Lower leg skin (tissue), 4 donors: Measurements from ENCODE around the gene SAMMSON. TPM values are rescaled to one million over a fixed set of nuclear protein-coding genes. Genes with fewer than 3 reads are reported as not detected.

Source experiments
- DNase-seq, 2 donors: peaks; one replicate each; pipeline ENCODE4 v3.0.0-alpha.2; 2019; ENCODE audit warnings: low spot score in 2 of 2
- H3K4me3 ChIP-seq: fragments of 200-600 bp; sonication (generic); 2 replicates; pipeline ENCODE4 v1.5.1; 2017; ENCODE audit warnings: mild to moderate bottlenecking, low read depth; ENCODE audit not compliant: poor library complexity, severe bottlenecking
- POLR2A ChIP-seq, 2 donors: fragments of 450-650 bp; IDR thresholded peaks; one replicate each; pipeline ENCODE4 v1.6.1; 2016 to 2017; ENCODE audit warnings: antibody characterized with exemption in 2 of 2, mild to moderate bottlenecking in 1 of 2, moderate library complexity in 1 of 2
- WGBS, 2 donors: methylation state at CpG; one replicate each; pipeline ENCODE4 v1.1.5; 2018; 5-methylcytosine and 5-hydroxymethylcytosine counted together
- intact Hi-C: fragments of 100-400 bp; cut with DNase I; formaldehyde crosslinking; loops from one replicate; pipeline ENCODE4 v1.15.0; 2023; ENCODE audit warnings: low total_unique reads
- total RNA-seq, 4 donors: library from RNA; depleted of rRNA; stranded (reverse); fragments of >200 nt; gene quantifications; one replicate each; pipeline ENCODE4 v1.1.0, GENCODE V29; 2016
- TF ChIP-seq, protein P1 (sequence below), 3 donors: fragments of 450-650 bp; IDR thresholded peaks; one replicate each; pipeline ENCODE4 v1.5.1; 2016; ENCODE audit warnings: antibody characterized with exemption in 3 of 3, mild to moderate bottlenecking in 3 of 3, moderate library complexity in 2 of 3

The SAMMSON gene
- total RNA-seq, 4 donors from 2014 or later: 0.26 TPM; not detected in 3

DNA sequence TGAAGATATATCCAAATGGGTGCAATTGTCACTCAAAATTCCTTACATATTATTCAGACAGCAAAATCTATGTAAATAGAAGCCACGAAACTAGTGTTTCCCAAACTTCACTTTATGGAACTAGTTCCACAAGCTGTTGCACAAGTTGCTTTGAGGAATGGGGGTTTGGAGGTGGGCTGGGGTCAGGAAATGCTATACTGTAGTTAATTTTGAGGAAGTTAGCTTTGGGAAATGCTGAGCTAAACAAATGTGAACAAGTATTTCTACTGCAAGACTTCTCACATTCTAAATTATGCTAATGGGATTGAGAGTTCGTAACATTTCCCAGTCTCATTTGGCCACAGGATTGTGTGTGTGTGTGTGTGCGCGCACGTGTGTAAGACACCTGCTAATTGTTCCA is 28.7 kb upstream of the SAMMSON start:
- DNase-seq: no peak
- 83 to 88% methylated on average over 5 of the region's 5 CpGs for WGBS, 2 donors
- no peak for TF ChIP-seq POLR2A (IDR thresholded peaks at IDR 0.05)
- TF ChIP-seq, protein P1, sequence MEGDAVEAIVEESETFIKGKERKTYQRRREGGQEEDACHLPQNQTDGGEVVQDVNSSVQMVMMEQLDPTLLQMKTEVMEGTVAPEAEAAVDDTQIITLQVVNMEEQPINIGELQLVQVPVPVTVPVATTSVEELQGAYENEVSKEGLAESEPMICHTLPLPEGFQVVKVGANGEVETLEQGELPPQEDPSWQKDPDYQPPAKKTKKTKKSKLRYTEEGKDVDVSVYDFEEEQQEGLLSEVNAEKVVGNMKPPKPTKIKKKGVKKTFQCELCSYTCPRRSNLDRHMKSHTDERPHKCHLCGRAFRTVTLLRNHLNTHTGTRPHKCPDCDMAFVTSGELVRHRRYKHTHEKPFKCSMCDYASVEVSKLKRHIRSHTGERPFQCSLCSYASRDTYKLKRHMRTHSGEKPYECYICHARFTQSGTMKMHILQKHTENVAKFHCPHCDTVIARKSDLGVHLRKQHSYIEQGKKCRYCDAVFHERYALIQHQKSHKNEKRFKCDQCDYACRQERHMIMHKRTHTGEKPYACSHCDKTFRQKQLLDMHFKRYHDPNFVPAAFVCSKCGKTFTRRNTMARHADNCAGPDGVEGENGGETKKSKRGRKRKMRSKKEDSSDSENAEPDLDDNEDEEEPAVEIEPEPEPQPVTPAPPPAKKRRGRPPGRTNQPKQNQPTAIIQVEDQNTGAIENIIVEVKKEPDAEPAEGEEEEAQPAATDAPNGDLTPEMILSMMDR (IDR thresholded peaks at IDR 0.05): no peak
- no peak overlapping the region for H3K4me3 ChIP-seq
- intact Hi-C loops: no loop called here

DNA sequence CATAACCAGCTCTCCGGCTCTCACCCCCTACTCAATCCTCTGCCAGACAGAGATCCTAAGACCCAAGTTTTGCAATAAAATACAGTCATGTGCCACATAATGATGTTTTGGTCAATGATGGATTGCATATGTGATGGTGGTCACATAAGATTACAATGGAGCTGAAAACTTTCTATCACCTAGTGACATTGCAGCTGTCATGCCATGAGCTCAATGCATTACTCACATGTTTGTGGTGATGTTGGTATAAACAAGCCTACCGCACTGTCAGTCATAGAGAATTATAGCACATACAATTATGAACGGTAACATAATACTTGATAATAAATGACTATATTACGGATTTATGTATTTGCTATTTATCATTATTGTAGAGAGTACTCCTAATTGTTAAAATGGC is 26.9 kb upstream of the SAMMSON start:
- no peak overlapping the region for H3K4me3 ChIP-seq
- intact Hi-C loops: no loop called here
- no peak for TF ChIP-seq POLR2A (IDR thresholded peaks at IDR 0.05)
- TF ChIP-seq, protein P1 (IDR thresholded peaks at IDR 0.05): no peak
- no peak for DNase-seq
- WGBS, 2 donors: 89 to 93% methylated on average over 4 of the region's 4 CpGs

DNA sequence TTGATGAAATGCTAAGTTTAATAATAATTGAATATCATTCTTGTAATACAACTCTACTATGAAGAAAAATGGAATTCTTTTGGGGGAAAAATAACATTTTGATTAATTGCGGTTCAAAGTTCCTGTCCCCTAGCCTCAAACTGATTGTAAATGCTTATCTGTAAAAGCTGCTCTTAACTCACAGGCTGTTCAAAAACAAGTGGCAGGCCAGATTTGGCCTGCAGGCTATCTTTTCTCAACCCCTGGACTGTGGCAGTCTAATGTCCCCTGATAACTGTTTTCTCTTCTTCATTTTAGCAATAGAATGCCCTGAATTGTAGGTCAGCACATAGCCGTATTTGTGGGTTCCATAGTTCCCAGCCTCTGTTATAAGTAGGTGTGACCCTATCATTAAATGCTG is 23.5 kb upstream of the SAMMSON start:
- no peak overlapping the region for H3K4me3 ChIP-seq
- TF ChIP-seq, protein P1 (IDR thresholded peaks at IDR 0.05): no peak
- TF ChIP-seq POLR2A (IDR thresholded peaks at IDR 0.05): no peak
- intact Hi-C loops: no loop called here
- 77 to 81% methylated on average over 2 of the region's 2 CpGs for WGBS, 2 donors
- DNase-seq: no peak

DNA sequence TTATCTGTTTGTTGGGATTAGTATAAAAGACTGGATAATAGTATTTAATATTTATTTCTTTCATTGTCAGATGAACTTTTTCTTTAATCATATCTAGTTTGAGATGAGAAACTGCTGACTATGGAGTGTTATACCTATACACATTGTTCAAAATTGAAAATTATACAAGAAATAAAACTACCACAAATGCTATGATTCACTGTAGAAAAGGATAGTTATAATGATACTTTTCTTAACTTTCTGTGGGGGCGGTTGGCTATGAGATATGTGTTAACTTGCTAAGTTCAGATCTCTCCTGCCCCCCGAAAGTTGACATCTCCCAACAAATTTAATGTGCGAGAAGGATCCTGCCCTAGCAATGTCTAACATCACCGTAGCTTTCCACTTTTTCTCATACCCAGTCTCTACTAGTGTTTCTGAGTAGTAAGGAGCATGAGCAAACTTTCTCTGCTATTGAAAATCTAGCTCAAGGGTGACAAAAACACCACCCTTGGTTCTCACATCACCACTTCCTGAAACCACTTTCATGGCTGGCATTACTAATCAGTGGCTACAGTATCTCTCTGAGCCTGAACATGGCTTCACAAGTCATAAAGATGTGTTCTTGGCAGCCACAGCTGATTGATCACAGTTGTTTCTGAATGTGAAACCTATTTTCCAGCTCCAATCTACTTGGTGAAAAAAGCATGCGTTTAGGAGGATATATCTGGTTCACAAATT is 15.8 kb upstream of the SAMMSON start:
- 87 to 91% methylated on average over 5 of the region's 5 CpGs for WGBS, 2 donors
- TF ChIP-seq, protein P1 (IDR thresholded peaks at IDR 0.05): no peak
- no peak for TF ChIP-seq POLR2A (IDR thresholded peaks at IDR 0.05)
- intact Hi-C loops: no loop called here
- DNase-seq: no peak
- no peak overlapping the region for H3K4me3 ChIP-seq

DNA sequence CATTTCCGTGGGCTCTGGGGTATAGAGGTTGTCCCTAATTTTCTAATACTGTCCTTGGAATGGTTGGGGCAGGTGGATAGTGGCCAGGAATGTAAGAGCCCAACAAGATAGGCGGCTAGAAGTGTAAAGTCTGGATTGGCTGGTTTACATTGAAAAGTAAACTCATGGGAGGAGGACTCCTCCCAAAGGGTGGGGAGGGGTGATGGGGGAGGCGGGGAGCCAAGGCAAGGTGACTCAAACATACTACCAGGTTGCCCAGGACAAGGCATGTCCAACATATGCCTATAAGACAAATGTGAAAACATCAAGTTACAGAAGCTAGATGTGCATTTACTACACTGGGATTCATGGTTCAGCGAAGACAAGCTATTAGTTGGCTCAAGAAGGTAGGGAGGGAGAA is 14.3 kb upstream of the SAMMSON start:
- intact Hi-C loops: no loop called here
- DNase-seq: no peak
- no peak for TF ChIP-seq POLR2A (IDR thresholded peaks at IDR 0.05)
- TF ChIP-seq, protein P1 (IDR thresholded peaks at IDR 0.05): no peak
- no peak overlapping the region for H3K4me3 ChIP-seq
- 59 to 68% methylated on average over 4 of the region's 4 CpGs for WGBS, 2 donors

DNA sequence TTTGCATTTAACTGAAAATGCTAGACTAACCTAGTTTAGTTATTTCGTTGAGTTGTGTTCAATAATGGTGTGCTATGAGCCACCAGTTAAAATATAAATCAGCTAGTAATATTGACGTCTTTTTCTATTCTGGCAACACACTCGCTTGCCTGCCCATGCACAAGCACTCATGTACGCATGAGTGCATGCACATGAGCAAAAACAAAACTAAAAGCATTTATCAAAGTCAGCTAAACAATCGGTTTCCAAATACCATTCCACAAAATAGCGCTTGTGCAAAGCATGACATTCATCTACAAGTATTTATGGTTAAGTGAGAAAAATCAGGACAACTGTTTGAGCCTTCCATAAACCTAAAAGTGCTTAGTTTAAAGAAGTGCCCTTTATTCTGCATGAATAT is 13.1 kb upstream of the SAMMSON start:
- WGBS, 2 donors: 84 to 88% methylated on average over 6 of the region's 6 CpGs
- no peak for DNase-seq
- TF ChIP-seq, protein P1 (IDR thresholded peaks at IDR 0.05): no peak
- no peak for TF ChIP-seq POLR2A (IDR thresholded peaks at IDR 0.05)
- intact Hi-C loops: no loop called here
- no peak overlapping the region for H3K4me3 ChIP-seq
